OCI-LY3 (cell line): ENCODE data around the gene CACNA2D3.

Experiments used
- H2AFZ ChIP-seq: fragments of 200-600, 300-600 bp; shearing (Covaris generic); 2 replicates; pipeline ENCODE4 v1.6.0; 2014; ENCODE audit warnings: antibody characterized with exemption, low read depth, low read length
- H3K27ac ChIP-seq: fragments of 200-600, 300-600 bp; sonication (generic); 2 replicates; pipeline ENCODE4 v1.5.1; 2014; ENCODE audit warnings: mild to moderate bottlenecking, low read length, moderate library complexity, mixed read lengths
- H3K27me3 ChIP-seq: fragments of 200-600, 300-600 bp; sonication (generic); 2 replicates; pipeline ENCODE4 v1.6.1; 2014; ENCODE audit warnings: low read depth, low read length, mixed read lengths
- H3K36me3 ChIP-seq: fragments of 200-600, 300-600 bp; sonication (generic); replicated peaks from 2 replicates; pipeline ENCODE3; 2014; ENCODE audit warnings: low read depth, low read length, mixed read lengths
- H3K4me1 ChIP-seq: fragments of 300-600, 200-600 bp; sonication (generic); 2 replicates; pipeline ENCODE4 v1.6.1; 2014; ENCODE audit warnings: low read length, mixed read lengths
- H3K4me2 ChIP-seq: fragments of 200-600, 300-600 bp; sonication (generic); 2 replicates; pipeline ENCODE4 v1.6.1; 2014; ENCODE audit warnings: low read length, mixed read lengths
- H3K4me3 ChIP-seq: fragments of 300-600, 200-600 bp; sonication (generic); 2 replicates; pipeline ENCODE4 v1.5.1; 2014; ENCODE audit warnings: antibody characterized with exemption, mild to moderate bottlenecking, low read length, moderate library complexity
- H3K79me2 ChIP-seq: fragments of 300-600, 200-600 bp; shearing (Covaris generic); 2 replicates; pipeline ENCODE4 v1.6.1; 2014; ENCODE audit warnings: mild to moderate bottlenecking, low read length, mixed read lengths
- H3K9ac ChIP-seq: fragments of 300-600, 200-600 bp; shearing (Covaris generic); 2 replicates; pipeline ENCODE4 v1.6.0; 2014; ENCODE audit warnings: mild to moderate bottlenecking, low read length, moderate library complexity
- H3K9me3 ChIP-seq: fragments of 200-600, 300-600 bp; shearing (Covaris generic); 2 replicates; pipeline ENCODE4 v1.6.1; 2014; ENCODE audit warnings: low read length, mixed read lengths; ENCODE audit not compliant: insufficient read depth
- H4K20me1 ChIP-seq: fragments of 200-600, 300-600 bp; sonication (generic); 2 replicates; pipeline ENCODE4 v1.6.1; 2016; ENCODE audit warnings: low read length, mixed read lengths; ENCODE audit not compliant: insufficient read depth
- EZH2phosphoT487 ChIP-seq: fragments of 200-600 bp; shearing (Covaris generic); IDR thresholded peaks from 2 replicates; pipeline ENCODE4 v1.6.1; 2018; ENCODE audit warnings: antibody characterized with exemption, mixed run types, low read depth
- TF ChIP-seq, protein P1 (sequence below): fragments of 200-600, 300-600 bp; sonication (generic); IDR thresholded peaks from 2 replicates; pipeline ENCODE4 v1.5.1; 2014; ENCODE audit warnings: antibody characterized with exemption, low read length, low read depth

The CACNA2D3 gene

DNA sequence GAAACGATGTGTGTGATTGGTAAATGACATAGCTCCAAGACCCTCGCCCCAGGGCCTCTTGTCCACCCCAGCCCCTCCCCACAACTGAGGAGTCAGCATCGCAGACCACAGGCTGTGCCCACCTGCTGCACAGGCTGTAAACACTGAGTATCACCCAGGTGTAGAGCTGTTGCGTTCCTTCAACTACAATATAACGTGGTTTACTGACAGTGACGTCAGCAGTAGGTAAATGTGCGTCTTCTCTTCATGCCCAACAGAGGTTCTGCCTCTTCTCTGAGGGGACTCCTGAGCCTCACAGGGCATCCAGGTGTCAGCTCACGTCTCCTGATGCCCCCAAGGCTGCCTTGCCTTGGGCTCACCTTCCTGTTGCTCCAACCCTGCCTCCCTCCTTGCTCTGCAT lies 395.1 kb downstream of the CACNA2D3 start:
- Histone ChIP-seq H2AFZ (no peak overlapping the region), H4K20me1 (no peaks in the 10 kb centered on the region), H3K4me1 (no peaks in the 10 kb centered on the region), H3K4me2 (no peak overlapping the region), H3K27me3 (no peaks in the 10 kb centered on the region), H3K9me3 (no peaks in the 10 kb centered on the region), H3K36me3 (no peaks in the 10 kb centered on the region), H3K27ac (no peak overlapping the region), H3K9ac (no peak overlapping the region), H3K79me2 (no peaks in the 10 kb centered on the region), H3K4me3 (no peak overlapping the region)
- TF ChIP-seq EZH2phosphoT487, result no peak
- TF ChIP-seq, protein P1, sequence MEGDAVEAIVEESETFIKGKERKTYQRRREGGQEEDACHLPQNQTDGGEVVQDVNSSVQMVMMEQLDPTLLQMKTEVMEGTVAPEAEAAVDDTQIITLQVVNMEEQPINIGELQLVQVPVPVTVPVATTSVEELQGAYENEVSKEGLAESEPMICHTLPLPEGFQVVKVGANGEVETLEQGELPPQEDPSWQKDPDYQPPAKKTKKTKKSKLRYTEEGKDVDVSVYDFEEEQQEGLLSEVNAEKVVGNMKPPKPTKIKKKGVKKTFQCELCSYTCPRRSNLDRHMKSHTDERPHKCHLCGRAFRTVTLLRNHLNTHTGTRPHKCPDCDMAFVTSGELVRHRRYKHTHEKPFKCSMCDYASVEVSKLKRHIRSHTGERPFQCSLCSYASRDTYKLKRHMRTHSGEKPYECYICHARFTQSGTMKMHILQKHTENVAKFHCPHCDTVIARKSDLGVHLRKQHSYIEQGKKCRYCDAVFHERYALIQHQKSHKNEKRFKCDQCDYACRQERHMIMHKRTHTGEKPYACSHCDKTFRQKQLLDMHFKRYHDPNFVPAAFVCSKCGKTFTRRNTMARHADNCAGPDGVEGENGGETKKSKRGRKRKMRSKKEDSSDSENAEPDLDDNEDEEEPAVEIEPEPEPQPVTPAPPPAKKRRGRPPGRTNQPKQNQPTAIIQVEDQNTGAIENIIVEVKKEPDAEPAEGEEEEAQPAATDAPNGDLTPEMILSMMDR, result no peak

DNA sequence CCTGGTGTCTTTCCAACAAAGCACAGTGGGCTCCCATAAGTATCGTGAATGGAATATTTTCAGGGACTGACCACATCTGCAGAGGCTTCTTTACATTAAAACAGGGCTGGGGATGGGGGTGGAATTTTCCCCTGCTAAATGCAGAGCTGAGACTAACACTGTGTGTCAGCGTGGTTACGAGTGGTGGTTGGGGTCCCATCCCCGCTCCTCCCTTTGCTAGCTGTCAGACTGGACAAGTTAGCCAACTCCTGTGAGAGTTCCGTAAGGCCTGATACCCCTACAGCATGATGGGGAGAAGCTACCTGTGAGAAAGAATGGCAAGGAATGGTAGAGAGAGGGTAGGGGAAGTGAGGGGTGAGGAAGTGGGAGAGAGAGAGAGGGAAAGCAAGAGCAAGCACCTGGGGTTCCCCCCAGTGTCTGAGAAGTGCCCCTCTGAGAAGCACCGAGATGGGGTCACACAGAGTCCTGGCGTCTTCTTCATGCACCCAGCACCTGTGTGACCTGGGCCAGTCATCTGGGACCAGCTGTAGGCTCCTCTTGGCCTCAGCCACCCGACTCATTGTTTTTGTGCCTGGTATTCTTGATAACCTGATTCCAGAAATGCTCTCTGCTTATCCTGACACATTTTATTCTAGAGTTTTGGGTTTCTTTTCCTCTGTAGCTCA lies 395.8 kb downstream of the CACNA2D3 start:
- Histone ChIP-seq H3K79me2 (no peaks in the 10 kb centered on the region), H3K4me3 (no peak overlapping the region), H3K4me1 (no peaks in the 10 kb centered on the region), H3K27ac (no peak overlapping the region), H3K9me3 (no peaks in the 10 kb centered on the region), H3K4me2 (no peak overlapping the region), H3K9ac (no peak overlapping the region), H2AFZ (no peak overlapping the region), H3K27me3 (no peaks in the 10 kb centered on the region), H4K20me1 (no peaks in the 10 kb centered on the region), H3K36me3 (no peaks in the 10 kb centered on the region)
- TF ChIP-seq, protein P1, result no peak
- TF ChIP-seq EZH2phosphoT487, result no peak

DNA sequence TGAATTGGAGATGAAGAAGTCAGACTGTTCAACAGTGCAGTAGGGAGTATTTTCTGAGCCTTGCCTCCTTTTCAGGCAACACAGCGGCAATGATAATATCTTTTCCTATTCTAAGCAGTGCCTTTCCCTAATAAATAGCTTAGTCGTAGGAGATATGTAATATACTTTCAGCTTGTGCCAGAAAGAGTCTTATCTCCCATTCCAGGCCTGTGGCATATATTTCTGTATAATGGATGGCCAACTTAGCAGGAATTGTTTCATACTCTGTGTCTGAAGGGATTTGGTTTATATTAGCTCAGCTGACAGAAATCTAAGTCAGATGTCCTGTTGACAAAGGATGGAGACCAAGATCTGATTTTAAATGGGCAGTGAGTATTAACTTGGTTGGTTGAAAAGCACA lies 397.1 kb downstream of the CACNA2D3 start:
- Histone ChIP-seq H3K4me3 (no peak overlapping the region), H3K36me3 (no peaks in the 10 kb centered on the region), H3K27ac (no peak overlapping the region), H3K4me2 (no peak overlapping the region), H3K79me2 (no peaks in the 10 kb centered on the region), H3K9me3 (no peaks in the 10 kb centered on the region), H3K9ac (no peak overlapping the region), H2AFZ (no peak overlapping the region), H4K20me1 (no peaks in the 10 kb centered on the region), H3K4me1 (no peaks in the 10 kb centered on the region), H3K27me3 (no peaks in the 10 kb centered on the region)
- TF ChIP-seq, protein P1, result no peak

DNA sequence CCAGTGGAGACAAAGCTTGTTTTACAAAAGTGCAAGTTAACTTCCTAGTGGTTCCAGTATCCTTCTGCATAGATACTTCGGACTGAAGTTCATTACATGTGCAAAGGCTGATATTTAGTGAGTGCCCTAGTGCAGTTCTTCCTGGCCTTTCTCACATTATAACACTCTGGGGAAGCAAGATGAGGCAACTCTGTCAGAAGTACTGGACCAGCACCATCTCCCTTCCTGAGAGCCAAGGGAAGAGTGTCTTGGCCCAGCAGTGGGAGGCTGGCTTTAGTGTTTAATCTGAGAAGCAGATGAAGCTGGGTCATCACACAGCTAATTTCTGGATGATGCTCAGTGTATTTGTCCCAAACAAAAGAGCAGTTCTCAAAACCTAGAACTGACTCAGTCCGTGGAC lies 397.7 kb downstream of the CACNA2D3 start:
- H3K9me3 ChIP-seq, result no peaks in the 10 kb centered on the region
- no peaks in the 10 kb centered on the region for H4K20me1 ChIP-seq
- no peak for TF ChIP-seq EZH2phosphoT487
- H3K4me1 ChIP-seq, result no peaks in the 10 kb centered on the region
- H2AFZ ChIP-seq, result no peak overlapping the region
- no peaks in the 10 kb centered on the region for H3K79me2 ChIP-seq
- no peak overlapping the region for H3K27ac ChIP-seq
- no peak overlapping the region for H3K4me2 ChIP-seq
- H3K4me3 ChIP-seq, result no peak overlapping the region
- H3K27me3 ChIP-seq, result no peaks in the 10 kb centered on the region
- no peaks in the 10 kb centered on the region for H3K36me3 ChIP-seq
- H3K9ac ChIP-seq, result no peak overlapping the region

DNA sequence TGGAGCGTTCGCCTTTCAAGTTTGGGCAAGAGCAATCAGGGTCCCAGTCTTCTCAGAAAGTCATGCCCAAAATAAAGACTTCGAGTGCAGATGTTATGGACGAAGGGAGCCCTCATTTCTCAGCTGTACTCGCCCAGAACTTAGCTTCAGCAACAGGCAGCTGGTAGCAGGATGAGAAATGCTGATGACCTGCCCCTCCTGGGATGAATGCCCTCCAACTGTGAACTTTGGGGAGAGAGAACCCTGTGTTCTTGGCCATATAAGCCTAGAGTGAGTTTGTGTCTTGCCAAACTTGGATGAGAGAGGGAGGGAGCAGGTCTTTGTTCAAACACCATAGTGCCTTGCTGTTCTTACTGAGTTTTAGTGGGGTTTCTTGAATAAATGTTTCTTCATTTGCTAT lies 405.2 kb downstream of the CACNA2D3 start:
- no peaks in the 10 kb centered on the region for H3K79me2 ChIP-seq
- no peaks in the 10 kb centered on the region for H3K36me3 ChIP-seq
- TF ChIP-seq, protein P1, result no peak
- no peak for TF ChIP-seq EZH2phosphoT487
- peaks cover 7% of the 10 kb centered on the region for H3K4me1 ChIP-seq
- H3K9ac ChIP-seq, result no peak overlapping the region
- H3K4me2 ChIP-seq, result no peak overlapping the region
- no peaks in the 10 kb centered on the region; the same call in 1 of the 2 replicates for H3K9me3 ChIP-seq
- no peaks in the 10 kb centered on the region for H4K20me1 ChIP-seq
- no peak overlapping the region for H2AFZ ChIP-seq
- H3K27ac ChIP-seq, result no peak overlapping the region
- no peaks in the 10 kb centered on the region for H3K27me3 ChIP-seq
- no peak overlapping the region for H3K4me3 ChIP-seq
